PC-9 (cell line): ENCODE measurements around the gene ABL2. TPM values are rescaled to one million over a fixed set of nuclear protein-coding genes. Genes with fewer than 3 reads are reported as not detected.

ENCODE experiments used
- BruUV-seq: library from RNA; stranded (reverse); fragments of 400-500 nt; replicated peaks from 2 replicates; lab custom pipeline; 2021; lab: Mats Ljungman, UMichigan
- CTCF ChIA-PET: fragments of 300-600 bp; sonication (Branson Sonifier 250); formaldehyde crosslinking; loops from one replicate; lab custom pipeline; 2022; ENCODE audit warnings: antibody characterized with exemption; lab: Charles Lee
- POLR2A ChIA-PET: fragments of 300-600 bp; sonication (Branson Sonifier 250); formaldehyde crosslinking; loops from one replicate; lab custom pipeline; 2022; ENCODE audit warnings: antibody characterized with exemption; ENCODE audit not compliant: unreplicated experiment; lab: Charles Lee
- DNase-seq, 2 experiments: peaks; one replicate each; pipeline versions ENCODE4 v3.0.0 to v3.0.0-alpha.2; 2015 to 2022; ENCODE audit warnings: mixed read lengths in 1 of 2
- H2AFZ ChIP-seq: fragments of 200-600 bp; sonication (generic); 2 replicates; pipeline ENCODE4 v1.8.1; 2017; ENCODE audit warnings: antibody characterized with exemption
- H3F3A ChIP-seq: fragments of 200-600 bp; sonication (generic); 2 replicates; pipeline ENCODE4 v1.8.1; 2017; ENCODE audit warnings: antibody characterized with exemption, mild to moderate bottlenecking, low read depth; ENCODE audit not compliant: insufficient read depth
- H3K27ac ChIP-seq: fragments of 200-600 bp; sonication (generic); 2 replicates; pipeline ENCODE4 v1.6.1; 2016; ENCODE audit warnings: mixed run types
- H3K27me3 ChIP-seq: fragments of 200-600 bp; sonication (generic); 2 replicates; pipeline ENCODE4 v1.6.1; 2016; ENCODE audit warnings: low read depth, mixed run types; ENCODE audit not compliant: insufficient read depth
- H3K36me3 ChIP-seq: fragments of 200-600 bp; sonication (generic); 2 replicates; pipeline ENCODE4 v1.6.1; 2016; ENCODE audit warnings: low read depth, mixed run types
- H3K4me1 ChIP-seq: fragments of 200-600 bp; sonication (generic); replicated peaks from 2 replicates; pipeline ENCODE4 v1.6.1; 2016; ENCODE audit warnings: mixed run types; ENCODE audit not compliant: insufficient read depth
- H3K4me2 ChIP-seq: fragments of 200-600 bp; sonication (generic); 2 replicates; pipeline ENCODE4 v1.6.1; 2017; ENCODE audit warnings: mixed run types
- H3K4me3 ChIP-seq: fragments of 200-600 bp; sonication (generic); 2 replicates; pipeline ENCODE4 v1.6.1; 2016; ENCODE audit warnings: mixed run types
- H3K79me2 ChIP-seq: fragments of 200-600 bp; sonication (generic); 2 replicates; pipeline ENCODE4 v1.6.1; 2017; ENCODE audit warnings: low read depth, mixed run types
- H3K9me2 ChIP-seq: fragments of 200-600 bp; sonication (generic); 2 replicates; pipeline ENCODE4 v1.8.1; 2017; ENCODE audit warnings: mild to moderate bottlenecking; ENCODE audit not compliant: insufficient read depth
- H3K9me3 ChIP-seq: fragments of 200-600 bp; sonication (generic); 2 replicates; pipeline ENCODE4 v1.8.1; 2016; ENCODE audit warnings: low read depth; ENCODE audit not compliant: insufficient read depth
- H4K20me1 ChIP-seq: fragments of 200-600 bp; sonication (generic); 2 replicates; pipeline ENCODE4 v1.8.1; 2017; ENCODE audit not compliant: insufficient read depth
- CTCF ChIP-seq: fragments of 200-600 bp; sonication (generic); conservative IDR thresholded peaks from 2 replicates; pipeline ENCODE4 v1.6.1; 2017; ENCODE audit warnings: mixed run types, antibody characterized with exemption, mild to moderate bottlenecking, moderate library complexity
- EZH2 ChIP-seq: fragments of 200-600 bp; sonication (generic); IDR thresholded peaks from 2 replicates; pipeline ENCODE4 v1.8.0; 2017; ENCODE audit warnings: antibody characterized with exemption, low read depth
- intact Hi-C: fragments of 100-400 bp; cut with micrococcal nuclease; formaldehyde crosslinking; loops from one replicate; pipeline ENCODE4 v1.10.0; 2022; ENCODE audit not compliant: unreplicated experiment
- total RNA-seq: library from RNA; stranded (reverse); gene quantifications from 2 replicates; pipeline ENCODE4 v1.2.3, GENCODE V29; 2021

Gene ABL2
- total RNA-seq, 1 experiment from 2014 or later, result 27.4 TPM

GRCh38 chr1:179167418-179167777 is 62.1 kb downstream of the ABL2 start:
- no peak for TF ChIP-seq EZH2
- no peak for TF ChIP-seq CTCF
- ChIA-PET POLR2A (interaction anchor here (0.6 kb wide), 1 partner anchor 8 kb away, joined by 5 read pairs; no protein-coding TSS in a partner anchor), CTCF (no interaction called here)
- Histone ChIP-seq H3K4me2 (no peak overlapping the region), H4K20me1 (no peaks in the 10 kb centered on the region; the same call in 1 of the 2 replicates), H3K4me3 (no peak overlapping the region), H3K27me3 (no peaks in the 10 kb centered on the region), H3K79me2 (peaks cover 85% of the 10 kb centered on the region), H3F3A (peaks cover 12% of the 10 kb centered on the region; the same call in 1 of the 2 replicates), H3K9me3 (no peaks in the 10 kb centered on the region), H3K9me2 (no peaks in the 10 kb centered on the region), H3K27ac (no peak overlapping the region), H2AFZ (no peak overlapping the region), H3K4me1 (peaks cover 29% of the 10 kb centered on the region), H3K36me3 (no peaks in the 10 kb centered on the region)
- intact Hi-C loops, result no loop called here
- no TSS peak for BruUV-seq
- no peak for DNase-seq

GRCh38 chr1:179166663-179167417 is 62.6 kb downstream of the ABL2 start:
- Histone ChIP-seq H3K27ac (no peak overlapping the region), H3K27me3 (no peaks in the 10 kb centered on the region), H3K9me2 (no peaks in the 10 kb centered on the region), H3K4me1 (peaks cover 29% of the 10 kb centered on the region), H3K79me2 (peaks cover 85% of the 10 kb centered on the region), H3K36me3 (no peaks in the 10 kb centered on the region), H3K4me3 (no peak overlapping the region), H2AFZ (no peak overlapping the region), H3K4me2 (no peak overlapping the region), H3F3A (peaks cover 12% of the 10 kb centered on the region; the same call in 1 of the 2 replicates), H3K9me3 (no peaks in the 10 kb centered on the region), H4K20me1 (no peaks in the 10 kb centered on the region; the same call in 1 of the 2 replicates)
- TF ChIP-seq EZH2, result no peak
- TF ChIP-seq CTCF, result no peak
- CTCF ChIA-PET, result interaction anchor here (0.7 to 0.9 kb wide), 2 partner anchors 8 to 82 kb away, joined by 4 to 10 read pairs; no protein-coding TSS in a partner anchor
- no peak for DNase-seq
- intact Hi-C loops, result no loop called here
- POLR2A ChIA-PET, result interaction anchor here (0.7 kb wide), 1 partner anchor 9 kb away, joined by 10 read pairs; no protein-coding TSS in a partner anchor
- BruUV-seq, result no TSS peak

- peaks cover 76% of the 10 kb centered on the region for H3K79me2 ChIP-seq
- H3K27me3 ChIP-seq, result no peaks in the 10 kb centered on the region
- BruUV-seq, result no TSS peak
- H3K9me3 ChIP-seq, result no peaks in the 10 kb centered on the region
- intact Hi-C loops, result loop anchor here (2.0 kb wide), 1 partner anchor 36 kb away; no protein-coding TSS in a partner anchor
- no peaks in the 10 kb centered on the region; the same call in 1 of the 2 replicates for H4K20me1 ChIP-seq
- peak in 1 of 2 experiments; percentile 83 for DNase-seq
- no peak overlapping the region for H2AFZ ChIP-seq
- TF ChIP-seq EZH2 (no peak), CTCF (no peak)
- peak overlapping the region; percentile 71 for H3K27ac ChIP-seq
- ChIA-PET POLR2A (interaction anchor here (0.6 to 0.7 kb wide), 2 partner anchors 21 to 201 kb away, joined by 3 to 4 read pairs; partner anchors contain the start of gene AXDND1), CTCF (no interaction called here)
- no peaks in the 10 kb centered on the region for H3K36me3 ChIP-seq
- no peaks in the 10 kb centered on the region for H3K9me2 ChIP-seq
- no peak overlapping the region for H3K4me3 ChIP-seq
- H3K4me1 ChIP-seq, result peaks cover 20% of the 10 kb centered on the region
- H3K4me2 ChIP-seq, result no peak overlapping the region
- peaks cover 6% of the 10 kb centered on the region; the same call in 1 of the 2 replicates for H3F3A ChIP-seq
Measured at GRCh38 chr1:179164494-179164893, 65.0 kb downstream of the ABL2 start.
